Urinary bladder (tissue), 4 donors: Measurements from ENCODE around the gene LRFN2. TPM values are rescaled to one million over a fixed set of nuclear protein-coding genes. Genes with fewer than 3 reads are reported as not detected.

Experiments used
- DNase-seq: peaks from one replicate; pipeline ENCODE4 v3.0.0-alpha.2; 2015; ENCODE audit errors: extremely low spot score
- H3K27ac ChIP-seq: one replicate; pipeline ENCODE4 v1.5.1; 2013; ENCODE audit warnings: low read depth, mild to moderate bottlenecking, moderate library complexity
- H3K36me3 ChIP-seq: one replicate; pipeline ENCODE4 v1.6.1; 2013; ENCODE audit warnings: mild to moderate bottlenecking, moderate library complexity; ENCODE audit not compliant: insufficient read depth
- H3K4me1 ChIP-seq: one replicate; pipeline ENCODE4 v1.6.1; 2013; ENCODE audit warnings: mild to moderate bottlenecking, moderate library complexity; ENCODE audit not compliant: insufficient read depth
- H3K4me3 ChIP-seq: one replicate; pipeline ENCODE4 v1.5.1; 2013; ENCODE audit warnings: low read depth, low read length
- WGBS: extraction: QIAGEN DNeasy Blood & Tissue Kit; methylation state at CpG from one replicate; pipeline ENCODE4 v1.1.7; 2013; 5-methylcytosine and 5-hydroxymethylcytosine counted together
- polyA plus RNA-seq: library from polyadenylated mRNA; stranded (reverse); fragments of 200-250 nt; gene quantifications from one replicate; pipeline ENCODE4 v1.2.3, GENCODE V29; 2013
- total RNA-seq: library from RNA; depleted of rRNA; stranded (reverse); fragments of >200 nt; gene quantifications from one replicate; pipeline ENCODE4 v1.2.3, GENCODE V29; 2014
- donor health status: healthy with polysubstance abuse.
- donor health status: healthy.

The LRFN2 gene
- total RNA-seq (0.11 TPM), polyA plus RNA-seq (0.04 TPM)

DNA sequence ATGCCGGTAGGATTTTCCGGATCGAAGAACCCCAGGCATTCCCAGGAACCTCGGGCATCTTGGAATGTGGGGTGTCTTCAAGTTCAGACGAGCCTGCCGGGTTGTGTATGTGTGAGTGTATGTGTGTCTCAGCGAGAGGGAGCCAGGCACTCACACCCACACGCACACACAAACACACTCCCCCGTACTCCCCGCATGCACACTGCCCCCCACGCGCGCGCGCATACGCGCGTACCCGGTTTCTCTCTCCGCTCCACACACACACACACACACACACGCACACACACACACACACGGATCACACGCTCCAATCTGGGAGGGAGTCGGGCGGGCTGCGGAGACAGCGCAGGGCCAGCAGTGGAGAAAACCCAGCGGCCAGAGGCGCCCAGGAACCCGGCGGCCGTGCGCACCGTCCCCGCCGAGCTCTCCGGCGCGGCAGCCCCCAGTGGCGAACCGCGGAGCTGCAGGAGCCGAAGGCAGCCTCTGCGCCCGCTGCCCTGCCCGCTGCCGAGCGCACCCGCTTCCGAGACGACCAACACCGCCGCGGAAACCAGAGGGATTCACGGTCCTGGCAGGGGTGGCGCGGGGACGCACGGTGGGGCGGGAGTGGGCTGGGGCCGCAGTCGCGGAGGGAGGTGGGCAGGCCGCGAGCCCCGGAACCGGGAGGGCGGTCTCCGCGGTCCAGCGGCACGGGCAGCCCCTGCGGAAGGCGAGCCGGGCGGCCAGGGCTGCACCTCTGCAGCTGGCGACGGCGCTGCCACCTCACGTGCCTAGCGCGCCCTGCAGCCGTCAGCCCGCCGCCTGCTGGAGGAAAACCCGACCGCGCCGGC lies at the start of gene LRFN2:
LRFN2 (minus strand) TSS at position 125 of the 830 bp plus-strand sequence.
- H3K4me1 ChIP-seq: no peaks in the 10 kb centered on the region
- DNase-seq: peak; percentile 41
- no peak within 1 kb of the TSS for H3K27ac ChIP-seq
- under 1% methylated on average over 89 of the region's 89 CpGs for WGBS
- peak within 1 kb of the TSS; percentile 38 for H3K4me3 ChIP-seq
- no peaks in the 10 kb centered on the region for H3K36me3 ChIP-seq

- WGBS: 76% methylated on average over 3 of the region's 3 CpGs
- Histone ChIP-seq H3K4me1 (no peaks in the 10 kb centered on the region), H3K36me3 (no peaks in the 10 kb centered on the region), H3K4me3 (no peak overlapping the region), H3K27ac (no peak overlapping the region)
- DNase-seq: no peak
Measured at GRCh38 chr6:40634429-40634828, 47.3 kb upstream of the LRFN2 start.

DNA sequence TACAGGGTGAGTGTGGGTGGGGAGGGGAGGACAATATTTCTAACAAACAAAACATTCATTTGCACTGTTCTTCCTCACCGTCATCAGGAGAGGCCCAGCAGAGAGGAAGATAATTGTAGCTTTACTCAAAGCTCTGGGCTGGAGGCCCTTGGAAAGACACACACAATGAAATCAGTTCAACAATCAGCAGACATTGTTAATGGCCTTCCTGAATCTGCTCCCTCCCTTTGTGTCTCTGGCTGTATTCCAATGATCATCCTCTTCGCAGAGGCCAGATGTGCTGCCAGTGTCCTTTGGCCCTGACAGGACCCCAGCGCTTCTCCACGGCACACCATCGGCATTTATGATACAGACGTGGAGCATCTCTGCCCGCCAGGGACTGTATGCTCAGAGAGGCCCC lies 44.6 kb upstream of the LRFN2 start:
- WGBS: 52% methylated on average over 7 of the region's 7 CpGs
- no peak overlapping the region for H3K27ac ChIP-seq

GRCh38 chr6:40630488-40630887 lies 43.3 kb upstream of the LRFN2 start:
- Histone ChIP-seq H3K4me1 (no peaks in the 10 kb centered on the region), H3K36me3 (no peaks in the 10 kb centered on the region), H3K27ac (no peak overlapping the region), H3K4me3 (no peak overlapping the region)
- WGBS: 57% methylated on average over 5 of the region's 5 CpGs
- no peak for DNase-seq

More for the DNA sequence above, 44.6 kb upstream of the LRFN2 start:
- no peaks in the 10 kb centered on the region for H3K36me3 ChIP-seq
- no peak overlapping the region for H3K4me3 ChIP-seq
- H3K4me1 ChIP-seq: no peaks in the 10 kb centered on the region
- DNase-seq: peak; percentile 45

GRCh38 chr6:40630051-40630450 lies 42.9 kb upstream of the LRFN2 start:
- no peaks in the 10 kb centered on the region for H3K36me3 ChIP-seq
- 50% methylated on average over 6 of the region's 6 CpGs for WGBS
- H3K4me3 ChIP-seq: no peak overlapping the region
- no peaks in the 10 kb centered on the region for H3K4me1 ChIP-seq
- H3K27ac ChIP-seq: no peak overlapping the region
- DNase-seq: no peak

DNA sequence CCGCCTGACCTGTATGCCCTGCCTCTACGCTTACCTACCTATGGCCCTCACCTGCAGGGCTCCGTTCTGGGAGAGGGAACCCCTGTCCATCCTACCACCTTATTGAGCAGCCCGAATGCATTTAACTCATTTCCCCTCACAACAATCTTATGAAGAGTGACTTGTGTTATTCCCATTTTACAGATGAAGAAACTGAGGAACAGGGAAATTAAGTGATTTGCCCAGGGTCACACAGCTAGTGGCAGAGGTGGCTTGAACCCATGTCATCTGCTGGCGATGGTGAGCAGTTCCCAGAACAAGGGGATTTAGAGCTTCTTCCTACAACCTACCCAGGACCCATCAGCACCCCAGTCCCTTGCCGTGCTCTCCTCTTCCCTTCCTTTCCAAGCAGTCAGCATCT lies 42.3 kb upstream of the LRFN2 start:
- H3K4me3 ChIP-seq: no peak overlapping the region
- no peaks in the 10 kb centered on the region for H3K4me1 ChIP-seq
- WGBS: 91% methylated on average over 6 of the region's 6 CpGs
- H3K36me3 ChIP-seq: no peaks in the 10 kb centered on the region
- no peak overlapping the region for H3K27ac ChIP-seq
- DNase-seq: no peak

- WGBS: 30% methylated on average over 3 of the region's 3 CpGs
- Histone ChIP-seq H3K4me1 (no peaks in the 10 kb centered on the region), H3K27ac (no peak overlapping the region), H3K36me3 (no peaks in the 10 kb centered on the region), H3K4me3 (no peak overlapping the region)
- DNase-seq: no peak
Measured at GRCh38 chr6:40627316-40627715, 40.2 kb upstream of the LRFN2 start.

GRCh38 chr6:40626886-40627285 lies 39.7 kb upstream of the LRFN2 start:
- H3K27ac ChIP-seq: no peak overlapping the region
- H3K36me3 ChIP-seq: no peaks in the 10 kb centered on the region
- no peak for DNase-seq
- H3K4me1 ChIP-seq: no peaks in the 10 kb centered on the region
- H3K4me3 ChIP-seq: no peak overlapping the region
- WGBS: 95% methylated on average over 4 of the region's 4 CpGs

GRCh38 chr6:40623932-40624331 lies 36.8 kb upstream of the LRFN2 start:
- Histone ChIP-seq H3K4me1 (no peaks in the 10 kb centered on the region), H3K4me3 (no peak overlapping the region), H3K27ac (no peak overlapping the region), H3K36me3 (no peaks in the 10 kb centered on the region)
- no peak for DNase-seq
- WGBS: 51% methylated on average over 3 of the region's 3 CpGs

DNA sequence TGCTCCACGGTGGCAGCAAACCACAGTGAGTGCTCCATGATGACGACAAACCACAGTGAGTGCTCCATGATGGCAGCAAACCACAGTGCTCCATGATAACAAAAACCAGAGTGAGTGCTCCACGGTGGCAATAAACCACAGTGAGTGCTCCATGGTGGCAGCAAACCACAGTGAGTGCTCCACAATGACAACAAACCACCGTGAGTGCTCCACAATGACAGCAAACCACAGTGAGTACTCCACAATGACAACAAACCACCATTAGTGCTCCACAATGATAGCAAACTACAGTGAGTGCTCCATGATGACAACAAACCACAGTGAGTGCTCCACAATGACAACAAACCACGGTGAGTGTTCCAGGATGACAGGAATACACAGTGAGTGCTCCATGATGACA lies 36.0 kb upstream of the LRFN2 start:
- Histone ChIP-seq H3K36me3 (no peaks in the 10 kb centered on the region), H3K4me1 (no peaks in the 10 kb centered on the region), H3K27ac (no peak overlapping the region), H3K4me3 (no peak overlapping the region)
- no peak for DNase-seq
- WGBS: 84% methylated on average over 5 of the region's 5 CpGs

DNA sequence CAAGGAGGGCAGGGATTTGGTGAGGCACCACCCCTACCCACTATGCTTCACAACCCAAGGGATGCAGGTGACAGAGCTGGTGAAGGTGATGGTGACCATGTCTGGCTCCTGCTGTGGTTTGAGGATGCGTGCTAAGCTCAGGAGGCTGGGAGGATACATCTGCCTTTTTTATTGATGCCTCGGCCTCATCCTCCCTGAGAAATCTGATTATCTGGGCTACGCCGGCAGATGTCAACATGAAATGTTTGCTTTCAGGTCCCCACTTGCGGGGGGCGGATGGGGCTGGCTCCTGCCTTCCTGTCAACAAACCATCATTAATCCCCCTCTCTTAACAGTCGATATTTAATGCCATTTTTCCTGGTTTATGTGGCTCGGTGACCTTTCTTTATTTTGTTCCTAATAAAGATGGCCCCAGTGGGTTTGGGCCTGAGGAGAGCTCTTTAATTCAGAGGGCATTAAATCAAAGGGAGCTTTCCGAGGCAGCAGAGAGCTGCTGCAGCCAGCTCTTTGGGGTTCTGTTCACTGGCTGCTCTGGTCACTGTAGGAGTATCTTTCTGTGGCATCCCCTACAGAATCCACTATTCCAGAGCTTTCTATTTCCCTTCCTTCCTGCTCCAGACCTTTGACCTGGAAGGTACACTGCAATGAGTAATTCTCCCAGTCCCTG lies 33.5 kb upstream of the LRFN2 start:
- Histone ChIP-seq H3K27ac (no peak overlapping the region), H3K36me3 (no peaks in the 10 kb centered on the region), H3K4me3 (no peak overlapping the region), H3K4me1 (no peaks in the 10 kb centered on the region)
- no peak for DNase-seq
- WGBS: 46% methylated on average over 9 of the region's 9 CpGs

DNA sequence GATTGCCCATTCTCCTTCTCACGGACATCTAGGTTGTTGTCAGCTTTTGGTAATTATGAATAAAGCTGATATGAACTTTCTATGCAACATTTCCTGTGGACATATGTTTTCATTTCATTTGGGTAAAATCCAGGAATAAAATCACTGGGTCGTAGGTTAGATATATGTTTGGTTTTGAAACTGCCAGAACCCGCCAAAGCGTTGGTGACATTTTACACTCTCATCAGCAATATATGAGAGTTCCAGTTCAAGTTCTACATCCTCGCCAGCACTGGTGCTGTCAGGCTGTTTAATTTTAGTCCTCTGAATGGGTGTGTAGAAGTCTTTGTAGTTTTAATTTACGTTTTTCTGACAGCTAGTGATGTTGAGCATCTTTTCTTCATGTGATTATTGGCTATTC lies 27.5 kb upstream of the LRFN2 start:
- 28% methylated on average over 6 of the region's 6 CpGs for WGBS
- H3K4me1 ChIP-seq: no peaks in the 10 kb centered on the region
- no peaks in the 10 kb centered on the region for H3K36me3 ChIP-seq
- no peak for DNase-seq
- H3K27ac ChIP-seq: no peak overlapping the region
- no peak overlapping the region for H3K4me3 ChIP-seq

DNA sequence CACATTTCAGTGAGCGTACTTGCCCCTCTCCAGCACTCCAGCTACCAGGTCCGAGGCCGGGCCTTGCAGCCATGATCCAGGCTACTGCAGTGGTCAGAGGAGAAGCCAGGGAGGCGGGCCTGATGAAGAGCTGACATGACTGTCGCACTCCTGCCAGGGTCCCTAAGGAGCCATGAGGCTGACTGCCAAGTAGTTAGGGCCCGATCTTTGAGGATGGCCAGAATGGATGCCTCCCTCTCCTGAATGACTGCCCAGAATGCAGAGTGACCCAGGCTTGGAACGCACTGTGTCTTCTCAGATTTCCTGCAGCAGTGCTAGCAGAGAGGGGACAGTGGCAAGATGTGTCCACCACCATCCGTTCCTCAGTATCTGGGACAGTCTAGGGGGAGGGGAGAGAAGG lies 24.7 kb upstream of the LRFN2 start:
- no peak overlapping the region for H3K4me3 ChIP-seq
- DNase-seq: no peak
- WGBS: 66% methylated on average over 8 of the region's 8 CpGs

GRCh38 chr6:40611434-40611833 lies 24.3 kb upstream of the LRFN2 start:
- no peaks in the 10 kb centered on the region for H3K4me1 ChIP-seq
- no peak for DNase-seq
- H3K36me3 ChIP-seq: no peaks in the 10 kb centered on the region
- H3K27ac ChIP-seq: no peak overlapping the region
- H3K4me3 ChIP-seq: no peak overlapping the region
- WGBS: 70% methylated on average over 5 of the region's 5 CpGs

More for the DNA sequence above, 24.7 kb upstream of the LRFN2 start:
- H3K4me1 ChIP-seq: no peaks in the 10 kb centered on the region
- H3K36me3 ChIP-seq: no peaks in the 10 kb centered on the region
- H3K27ac ChIP-seq: no peak overlapping the region
